Common myeloid progenitor, CD34-positive (primary cell): ENCODE results near the gene SYT11. TPM values are rescaled to one million over a fixed set of nuclear protein-coding genes. Genes with fewer than 3 reads are reported as not detected.

ENCODE experiments used
- CTCF ChIA-PET: fragments of 350-600 bp; sonication (Branson Sonifier 250); formaldehyde crosslinking; loops from one replicate; lab custom pipeline; 2021; ENCODE audit warnings: antibody characterized with exemption; lab: Charles Lee
- POLR2A ChIA-PET: fragments of 350-600 bp; sonication (Branson Sonifier 250); formaldehyde crosslinking; loops from one replicate; lab custom pipeline; 2021; ENCODE audit warnings: antibody characterized with exemption; lab: Charles Lee
- DNase-seq, 3 donors: peaks; one replicate each; pipeline versions ENCODE4 v3.0.0 to v3.0.0-alpha.2; 2013
- H3K27ac ChIP-seq, 2 experiments: 1 replicate in 1 of 2; 2 replicates in 1 of 2; pipeline ENCODE4 v1.7.0; 2013; ENCODE audit warnings: inconsistent platforms in 2 of 2, low read length in 2 of 2, mild to moderate bottlenecking in 2 of 2, low read depth in 1 of 2, moderate library complexity in 1 of 2; ENCODE audit not compliant: severe bottlenecking in 2 of 2, insufficient read depth in 1 of 2, poor library complexity in 1 of 2
- H3K27me3 ChIP-seq, 5 experiments: replicated peaks in 2 of 5; 1 replicate in 3 of 5; 2 replicates in 2 of 5; pipeline versions ENCODE4 v1.6.1 to v1.7.0; 2013; ENCODE audit warnings: low read length in 4 of 5, mild to moderate bottlenecking in 2 of 5, moderate library complexity in 2 of 5, inconsistent platforms in 1 of 5; ENCODE audit not compliant: insufficient read depth in 5 of 5, control insufficient read depth in 4 of 5
- H3K36me3 ChIP-seq, 4 experiments: 1 replicate in 2 of 4; 2 replicates in 2 of 4; pipeline versions ENCODE4 v1.6.1 to v1.7.0; 2013; ENCODE audit warnings: low read length in 3 of 4, control low read depth in 1 of 4, mild to moderate bottlenecking in 1 of 4; ENCODE audit not compliant: control insufficient read depth in 4 of 4, insufficient read depth in 4 of 4
- H3K4me1 ChIP-seq, 4 experiments: 1 replicate in 3 of 4; 2 replicates in 1 of 4; pipeline versions ENCODE4 v1.6.1 to v1.7.1; 2013; ENCODE audit warnings: low read length in 3 of 4, mild to moderate bottlenecking in 3 of 4, control low read depth in 1 of 4, inconsistent platforms in 1 of 4, moderate library complexity in 1 of 4; ENCODE audit not compliant: control insufficient read depth in 4 of 4, insufficient read depth in 4 of 4; ENCODE audit errors: control extremely low read depth in 1 of 4
- H3K4me3 ChIP-seq, 7 experiments: 1 replicate in 4 of 7; 2 replicates in 3 of 7; pipeline versions ENCODE4 v1.5.1 to v1.7.0; 2013; ENCODE audit warnings: mild to moderate bottlenecking in 7 of 7, low read length in 6 of 7, moderate library complexity in 6 of 7, inconsistent platforms in 2 of 7, low read depth in 2 of 7, control low read depth in 1 of 7; ENCODE audit not compliant: insufficient read depth in 4 of 7, control insufficient read depth in 1 of 7; ENCODE audit errors: extremely low read depth in 1 of 7
- H3K9me3 ChIP-seq, 5 experiments: 1 replicate in 4 of 5; 2 replicates in 1 of 5; pipeline versions ENCODE4 v1.6.1 to v1.7.1; 2013; ENCODE audit warnings: low read length in 4 of 5, mild to moderate bottlenecking in 2 of 5, inconsistent platforms in 1 of 5, low read depth in 1 of 5, moderate library complexity in 1 of 5; ENCODE audit not compliant: control insufficient read depth in 4 of 5, insufficient read depth in 2 of 5; ENCODE audit errors: control extremely low read depth in 1 of 5
- WGBS: methylation state at CpG from one replicate; pipeline ENCODE4 v1.1.5; 2013; ENCODE audit not compliant: insufficient coverage; 5-methylcytosine and 5-hydroxymethylcytosine counted together
- polyA plus RNA-seq: library from polyadenylated mRNA; unstranded; fragments of 120-200 nt; gene quantifications from one replicate; pipeline ENCODE4 v1.2.1, GENCODE V29; 2013

The SYT11 gene, protein sequence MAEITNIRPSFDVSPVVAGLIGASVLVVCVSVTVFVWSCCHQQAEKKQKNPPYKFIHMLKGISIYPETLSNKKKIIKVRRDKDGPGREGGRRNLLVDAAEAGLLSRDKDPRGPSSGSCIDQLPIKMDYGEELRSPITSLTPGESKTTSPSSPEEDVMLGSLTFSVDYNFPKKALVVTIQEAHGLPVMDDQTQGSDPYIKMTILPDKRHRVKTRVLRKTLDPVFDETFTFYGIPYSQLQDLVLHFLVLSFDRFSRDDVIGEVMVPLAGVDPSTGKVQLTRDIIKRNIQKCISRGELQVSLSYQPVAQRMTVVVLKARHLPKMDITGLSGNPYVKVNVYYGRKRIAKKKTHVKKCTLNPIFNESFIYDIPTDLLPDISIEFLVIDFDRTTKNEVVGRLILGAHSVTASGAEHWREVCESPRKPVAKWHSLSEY
- polyA plus RNA-seq: 19.2 TPM

DNA sequence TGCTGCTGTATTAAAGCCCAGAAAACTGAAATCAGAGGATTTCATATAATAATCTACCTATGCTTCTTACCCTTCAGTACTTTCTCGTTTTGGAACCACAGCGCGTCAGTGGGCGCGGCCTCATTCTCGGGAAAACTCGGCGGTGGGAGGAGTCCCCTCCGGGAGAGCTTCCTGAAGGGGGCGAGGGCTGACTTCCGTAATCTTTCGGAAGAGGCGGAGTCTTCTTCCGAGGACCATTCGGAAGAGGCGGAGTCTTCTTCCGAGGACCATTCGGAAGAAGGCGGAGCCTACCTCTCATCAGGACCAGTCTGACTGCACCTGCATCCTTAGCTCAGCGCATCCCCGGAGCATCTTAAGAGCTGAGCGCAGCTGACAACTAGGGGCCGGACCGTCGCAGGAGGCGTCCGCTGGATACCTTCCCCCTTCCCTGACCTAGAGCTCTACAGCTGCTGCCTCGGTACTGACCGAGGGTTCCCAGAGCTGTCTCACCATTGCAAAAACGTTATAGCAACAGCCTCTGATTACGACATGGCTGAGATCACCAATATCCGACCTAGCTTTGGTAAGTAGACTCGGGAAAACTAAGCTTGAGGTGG is at the start of gene SYT11:
TSS of gene SYT11 (plus strand) at position 334 of the 596 bp plus-strand sequence. CDS start at position 529, 195 bp downstream.
- Histone ChIP-seq H3K4me3 (peak within 1 kb of the TSS; percentile 57 to 89 (median 75)), H3K36me3 (peaks cover 0 to 8% (median 5%) of the 10 kb centered on the region in 4 experiments), H3K9me3 (no peaks in the 10 kb centered on the region), H3K27me3 (no peaks in the 10 kb centered on the region), H3K4me1 (peaks cover 8 to 42% (median 29%) of the 10 kb centered on the region in 4 experiments), H3K27ac (peak within 1 kb of the TSS; percentile 86 to 93)
- 0% methylated on average over 33 of the region's 33 CpGs for WGBS
- peak; percentile 95 to 97 (median 97) for DNase-seq
- ChIA-PET CTCF (no interaction called here), POLR2A (interaction anchor here (0.7 to 1.3 kb wide), 5 partner anchors 8 to 50 kb away, joined by 3 to 5 read pairs (median 3); no protein-coding TSS in a partner anchor)

DNA sequence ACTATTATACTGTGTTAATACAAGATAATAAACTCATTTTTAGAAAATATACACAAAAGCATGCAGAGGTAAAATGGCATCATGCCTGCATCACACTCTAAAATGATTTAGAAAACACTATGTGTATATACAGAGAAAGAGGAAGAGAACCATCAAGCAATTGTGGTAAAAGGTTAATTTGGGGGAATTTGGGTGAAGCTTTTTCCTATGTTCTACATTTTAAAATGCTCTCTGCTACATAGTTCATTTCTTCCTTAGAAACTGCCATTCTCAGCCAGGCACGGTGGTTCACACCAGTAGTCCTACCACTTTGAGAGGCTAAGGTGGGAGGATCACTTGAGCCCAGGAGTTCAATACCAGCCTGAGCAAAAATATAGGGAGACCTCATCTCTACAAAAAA is 46.5 kb upstream of the SYT11 start:
- DNase-seq: no peak
- Histone ChIP-seq H3K27ac (no peak overlapping the region), H3K36me3 (peaks cover 7 to 50% (median 34%) of the 10 kb centered on the region in 4 experiments), H3K4me1 (peaks cover 2 to 9% (median 5%) of the 10 kb centered on the region in 4 experiments), H3K9me3 (no peaks in the 10 kb centered on the region), H3K4me3 (no peak overlapping the region), H3K27me3 (no peaks in the 10 kb centered on the region)
- CTCF ChIA-PET: no interaction called here
- POLR2A ChIA-PET: interaction anchor here (0.7 kb wide), 1 partner anchor 309 kb away, joined by 3 read pairs; no protein-coding TSS in a partner anchor
- 75% methylated on average over 1 of the region's 1 CpG for WGBS

DNA sequence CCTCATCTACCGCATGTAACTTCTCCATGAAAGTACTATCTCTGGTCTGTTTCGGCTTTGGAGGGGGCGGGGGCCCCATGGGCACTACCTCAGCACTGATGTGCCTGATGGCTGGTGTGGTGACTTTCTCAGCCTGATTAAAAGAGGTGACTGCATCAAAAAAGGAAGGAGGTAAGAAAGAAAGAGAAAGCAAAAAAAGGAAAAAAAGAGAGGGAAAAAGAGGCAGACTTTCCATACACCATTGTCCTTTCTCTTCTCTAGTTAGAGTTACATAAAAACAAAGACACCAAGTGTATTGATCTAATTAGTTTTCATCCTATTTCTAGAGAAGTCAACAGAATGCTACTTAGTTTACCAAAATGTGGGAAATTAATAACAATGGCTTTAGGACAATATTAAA is 45.7 kb upstream of the SYT11 start:
- H3K36me3 ChIP-seq: peaks cover 11 to 54% (median 33%) of the 10 kb centered on the region in 4 experiments
- ChIA-PET POLR2A (no interaction called here), CTCF (no interaction called here)
- H3K9me3 ChIP-seq: no peaks in the 10 kb centered on the region
- peaks cover 0 to 6% (median 4%) of the 10 kb centered on the region in 4 experiments for H3K4me1 ChIP-seq
- DNase-seq: no peak
- no peak overlapping the region for H3K27ac ChIP-seq
- 100% methylated on average over 2 of the region's 3 CpGs for WGBS
- no peak overlapping the region for H3K4me3 ChIP-seq
- H3K27me3 ChIP-seq: no peaks in the 10 kb centered on the region

DNA sequence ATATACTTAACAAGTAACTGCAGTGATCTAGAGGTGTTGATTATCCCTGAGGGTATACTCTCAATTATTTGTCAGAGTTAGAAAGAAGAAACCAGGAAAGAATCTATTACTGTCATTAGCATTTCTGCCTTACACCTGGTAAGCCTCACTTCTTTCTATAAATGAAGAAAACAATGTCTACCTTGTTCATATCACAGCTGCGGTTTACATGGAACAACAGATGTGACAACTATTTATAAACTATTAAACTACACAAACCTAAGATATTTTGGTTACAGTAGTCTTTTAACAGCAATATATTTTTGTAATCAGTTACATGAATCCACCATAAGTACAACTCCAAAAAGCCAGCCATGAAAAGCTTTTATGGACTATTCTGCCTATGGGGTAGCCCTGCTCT is 43.0 kb upstream of the SYT11 start:
- H3K27ac ChIP-seq: peak overlapping the region in 1 of 2 experiments; percentile 16
- H3K36me3 ChIP-seq: peaks cover 15 to 76% (median 39%) of the 10 kb centered on the region in 4 experiments
- DNase-seq: no peak
- no peak overlapping the region for H3K4me3 ChIP-seq
- no peaks in the 10 kb centered on the region for H3K9me3 ChIP-seq
- no peaks in the 10 kb centered on the region for H3K4me1 ChIP-seq
- POLR2A ChIA-PET: no interaction called here
- WGBS: no CpG with 5 or more reads among the region's 1 CpG
- CTCF ChIA-PET: interaction anchor here (1.0 kb wide), 1 partner anchor 44 kb away, joined by 3 read pairs; no protein-coding TSS in a partner anchor
- H3K27me3 ChIP-seq: no peaks in the 10 kb centered on the region

DNA sequence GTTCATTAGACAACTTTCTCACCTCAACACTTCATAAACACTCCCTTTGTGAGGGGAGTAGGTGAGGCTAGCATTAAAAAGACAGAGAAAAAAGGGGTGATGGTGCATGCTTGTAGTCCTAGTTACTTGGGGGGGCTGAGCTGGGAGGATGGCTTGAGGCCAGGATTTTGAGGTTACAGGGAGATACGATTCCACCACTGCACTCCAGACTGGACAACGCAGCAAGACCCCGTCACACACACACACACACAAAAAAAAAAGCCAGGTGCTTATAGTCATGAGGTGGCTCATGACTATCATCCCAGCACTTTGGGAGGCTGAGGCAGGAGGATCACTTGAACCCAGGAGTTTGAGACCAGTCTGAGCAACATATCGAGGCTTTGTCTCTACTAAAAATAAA is 31.9 kb upstream of the SYT11 start:
- Histone ChIP-seq H3K36me3 (peaks cover 0 to 30% (median 14%) of the 10 kb centered on the region in 4 experiments), H3K27me3 (no peaks in the 10 kb centered on the region), H3K4me1 (no peaks in the 10 kb centered on the region), H3K27ac (no peak overlapping the region), H3K4me3 (no peak overlapping the region), H3K9me3 (no peaks in the 10 kb centered on the region)
- DNase-seq: no peak
- WGBS: 88% methylated on average over 1 of the region's 4 CpGs
- ChIA-PET CTCF (interaction anchor here (0.8 kb wide), 1 partner anchor 14 kb away, joined by 3 read pairs; no protein-coding TSS in a partner anchor), POLR2A (no interaction called here)

DNA sequence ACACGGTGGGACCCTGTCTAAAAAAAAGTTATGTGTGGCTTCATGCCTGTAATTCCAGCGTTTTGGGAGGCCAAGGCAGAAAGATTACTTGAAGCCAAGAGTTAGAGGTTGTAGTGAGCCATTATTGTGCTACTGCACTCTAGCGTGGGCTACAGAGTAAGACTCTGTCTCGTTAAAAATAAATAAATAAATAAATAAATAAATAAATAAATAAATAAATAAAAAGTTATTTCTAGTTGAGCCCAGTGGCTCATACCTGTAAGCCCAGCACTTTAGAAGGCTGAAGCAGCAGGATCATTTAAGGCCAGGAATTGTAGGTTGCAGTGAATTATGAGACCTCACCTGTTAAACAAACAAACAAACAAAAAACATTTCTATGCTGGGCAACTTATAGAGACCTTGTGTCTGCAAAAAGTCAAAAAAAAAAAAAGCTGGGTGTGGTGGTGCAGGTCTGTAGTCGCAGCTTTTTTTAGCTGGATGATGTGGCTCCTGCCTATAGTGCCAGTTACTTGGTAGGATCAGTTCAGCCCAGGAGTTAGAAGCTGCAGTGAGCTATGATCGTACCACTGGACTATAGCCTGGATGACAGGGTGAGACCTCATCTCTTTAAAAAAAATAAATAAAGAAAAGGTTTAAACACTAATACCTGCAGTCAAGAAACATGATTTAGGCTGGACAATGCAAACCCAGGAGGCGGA is 27.9 kb upstream of the SYT11 start:
- H3K4me3 ChIP-seq: no peak overlapping the region
- H3K36me3 ChIP-seq: peaks cover under 1 to 14% (median 11%) of the 10 kb centered on the region in 4 experiments
- ChIA-PET CTCF (no interaction called here), POLR2A (no interaction called here)
- no peaks in the 10 kb centered on the region for H3K9me3 ChIP-seq
- H3K27me3 ChIP-seq: no peaks in the 10 kb centered on the region
- DNase-seq: no peak
- no peak overlapping the region for H3K27ac ChIP-seq
- WGBS: 100% methylated on average over 5 of the region's 7 CpGs
- peaks cover 0 to 8% (median 3%) of the 10 kb centered on the region in 4 experiments for H3K4me1 ChIP-seq
